B cell (primary cell): ENCODE measurements around the gene FCN1. TPM values are rescaled to one million over a fixed set of nuclear protein-coding genes. Genes with fewer than 3 reads are reported as not detected.

Experiments used
- ATAC-seq: fragments of 200-7000 bp; cut with Tn5 transposase; one replicate; pipeline ENCODE4 v1.10.0; 2021; ENCODE audit warnings: low read depth, mild to moderate bottlenecking, moderate number of reproducible peaks, moderate library complexity
- CTCF ChIA-PET: fragments of 350-600 bp; sonication (Branson Sonifier 250); formaldehyde crosslinking; loops from one replicate; lab custom pipeline; 2021; ENCODE audit warnings: antibody characterized with exemption, inconsistent platforms; lab: Charles Lee
- POLR2A ChIA-PET: fragments of 350-600 bp; sonication (Branson Sonifier 250); formaldehyde crosslinking; loops from one replicate; lab custom pipeline; 2021; ENCODE audit warnings: antibody characterized with exemption; lab: Charles Lee
- DNase-seq: peaks from one replicate; pipeline ENCODE4 v3.0.0; 2013
- H2AFZ ChIP-seq: 2 replicates; pipeline ENCODE4 v1.6.1; 2012; ENCODE audit warnings: mild to moderate bottlenecking, low read depth, low read length; ENCODE audit not compliant: insufficient read depth, poor library complexity, severe bottlenecking
- H3K27ac ChIP-seq, 2 donors: 1 replicate in 1 of 2; 2 replicates in 1 of 2; pipeline ENCODE4 v1.5.1; 2012 to 2013; ENCODE audit warnings: low read length in 2 of 2, mild to moderate bottlenecking in 2 of 2, moderate library complexity in 1 of 2
- H3K27me3 ChIP-seq, 4 experiments: fragments of 200-600 bp in 1 of 4; sonication (generic) in 1 of 4; replicated peaks in 1 of 4; 1 replicate in 2 of 4; 2 replicates in 2 of 4; pipeline versions ENCODE4 v1.6.1 to v1.7.0; 2013 to 2016; ENCODE audit warnings: low read length in 3 of 4, mild to moderate bottlenecking in 2 of 4, mixed read lengths in 1 of 4, moderate library complexity in 1 of 4; ENCODE audit not compliant: insufficient read depth in 4 of 4, control insufficient read depth in 3 of 4; ENCODE audit errors: control extremely low read depth in 1 of 4
- H3K36me3 ChIP-seq, 2 experiments: replicated peaks in 1 of 2; 1 replicate in 1 of 2; 2 replicates in 1 of 2; pipeline versions ENCODE4 v1.6.1 to v1.7.1; 2013; ENCODE audit warnings: low read length in 1 of 2; ENCODE audit not compliant: insufficient read depth in 2 of 2, control insufficient read depth in 1 of 2; ENCODE audit errors: control extremely low read depth in 1 of 2, extremely low read depth in 1 of 2
- H3K4me1 ChIP-seq, 2 donors: fragments of 200-600 bp in 1 of 2; sonication (generic) in 1 of 2; 1 replicate in 1 of 2; 2 replicates in 1 of 2; pipeline versions ENCODE4 v1.5.1 to v1.6.1; 2013 to 2017; ENCODE audit warnings: low read length in 2 of 2; ENCODE audit not compliant: control insufficient read depth in 2 of 2, insufficient read depth in 2 of 2
- H3K4me2 ChIP-seq: replicated peaks from 2 replicates; pipeline ENCODE3; 2012; ENCODE audit warnings: mild to moderate bottlenecking, low read depth, low read length; ENCODE audit not compliant: poor library complexity, severe bottlenecking
- H3K4me3 ChIP-seq, 5 experiments: fragments of 200-600 bp in 1 of 5; sonication (generic) in 1 of 5; 1 replicate in 3 of 5; 2 replicates in 2 of 5; pipeline versions ENCODE4 v1.5.1 to v1.7.0; 2011 to 2016; ENCODE audit warnings: low read length in 4 of 5, mild to moderate bottlenecking in 4 of 5, low read depth in 2 of 5, control low read depth in 1 of 5, moderate library complexity in 1 of 5; ENCODE audit not compliant: insufficient read depth in 1 of 5; ENCODE audit errors: control extremely low read depth in 1 of 5, extremely low read depth in 1 of 5
- H3K79me2 ChIP-seq: fragments of 200-600 bp; sonication (generic); one replicate; pipeline ENCODE4 v1.6.0; 2016; ENCODE audit warnings: low read length; ENCODE audit not compliant: control insufficient read depth, insufficient read depth
- H3K9ac ChIP-seq: fragments of 200-600 bp; sonication (generic); 2 replicates; pipeline ENCODE4 v1.6.1; 2017; ENCODE audit warnings: mild to moderate bottlenecking, low read length, moderate library complexity
- H3K9me3 ChIP-seq, 3 donors: one replicate each; pipeline versions ENCODE4 v1.6.1 to v1.7.1; 2013; ENCODE audit warnings: low read length in 2 of 3; ENCODE audit not compliant: control insufficient read depth in 2 of 3, insufficient read depth in 1 of 3; ENCODE audit errors: control extremely low read depth in 1 of 3
- H4K20me1 ChIP-seq: 2 replicates; pipeline ENCODE4 v1.6.0; 2012; ENCODE audit warnings: mild to moderate bottlenecking, low read length; ENCODE audit not compliant: insufficient read depth, control insufficient read depth, poor library complexity, severe bottlenecking
- H3K27ac Mint-ChIP-seq: one replicate; pipeline ENCODE4 v1.8.0; 2021; ENCODE audit warnings: mixed read lengths
- H3K27me3 Mint-ChIP-seq: one replicate; pipeline ENCODE4 v1.8.0; 2021; ENCODE audit warnings: mixed read lengths
- H3K4me1 Mint-ChIP-seq: one replicate; pipeline ENCODE4 v1.8.0; 2021; ENCODE audit warnings: mixed read lengths
- H3K4me3 Mint-ChIP-seq: one replicate; pipeline ENCODE4 v1.8.0; 2021; ENCODE audit warnings: mixed read lengths
- H3K9me3 Mint-ChIP-seq: one replicate; pipeline ENCODE4 v1.8.0; 2022; ENCODE audit warnings: mixed read lengths; ENCODE audit not compliant: insufficient read depth
- EZH2 ChIP-seq: IDR thresholded peaks from 2 replicates; pipeline ENCODE4 v1.6.1; 2012; ENCODE audit warnings: borderline replicate concordance, low read depth, mild to moderate bottlenecking, moderate library complexity, low read length; ENCODE audit not compliant: insufficient read depth, poor library complexity, severe bottlenecking
- WGBS: methylation state at CpG from one replicate; pipeline ENCODE4 v1.1.5; 2013; ENCODE audit warnings: missing lambda C conversion rate; ENCODE audit not compliant: insufficient coverage; 5-methylcytosine and 5-hydroxymethylcytosine counted together
- intact Hi-C: fragments of 100-400 bp; cut with micrococcal nuclease; formaldehyde crosslinking; loops from one replicate; pipeline ENCODE4 v1.10.0; 2022
- polyA plus RNA-seq: library from polyadenylated mRNA; depleted of rRNA; stranded (reverse); fragments of >200 nt; gene quantifications from 2 replicates; pipeline ENCODE4 v1.2.3, GENCODE V29; 2012
- total RNA-seq, 2 donors: library from RNA; stranded (reverse); fragments of 120-200 nt in 1 of 2; gene quantifications; 1 replicate in 1 of 2; 2 replicates in 1 of 2; pipeline versions ENCODE4 v1.2.3 to v1.2.4, GENCODE V29; 2013 to 2022
- TF ChIP-seq, protein P1 (sequence below): fragments of 200-600 bp; IDR thresholded peaks from one replicate; pipeline ENCODE4 v1.8.0; 2022; ENCODE audit warnings: antibody characterized with exemption, mild to moderate bottlenecking

Gene FCN1
- total and polyA plus RNA-seq, 2 donors (not counting 1 experiment from before 2014, with no cell fraction given), result 2.2 to 20.6 TPM

DNA sequence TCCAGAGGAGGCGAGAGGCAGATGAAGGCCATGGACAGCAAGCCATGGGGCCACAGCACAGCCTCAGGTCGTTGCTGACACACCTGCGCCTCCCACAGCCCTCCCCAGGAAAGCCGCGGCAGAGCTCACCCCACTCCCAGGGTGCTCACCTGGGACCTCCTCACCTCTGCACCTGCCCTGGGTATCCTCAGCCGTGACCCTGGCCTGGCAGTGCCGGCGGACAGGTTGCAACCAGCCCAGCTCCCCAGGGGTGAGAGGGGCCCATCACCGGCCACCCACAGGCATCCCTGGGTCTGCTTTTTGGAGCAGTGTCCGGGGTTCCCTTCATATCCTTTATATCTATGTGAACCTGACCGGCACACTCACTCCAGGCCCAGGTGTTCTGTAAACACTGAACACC, 30.4 kb upstream of the FCN1 start:
- Mint-ChIP-seq H3K4me1 (no peaks in the 10 kb centered on the region), H3K27ac (no peak overlapping the region), H3K27me3 (peaks cover 3% of the 10 kb centered on the region), H3K4me3 (no peak overlapping the region), H3K9me3 (no peaks in the 10 kb centered on the region)
- Histone ChIP-seq H4K20me1 (no peaks in the 10 kb centered on the region), H3K4me1 (no peaks in the 10 kb centered on the region), H3K36me3 (no peaks in the 10 kb centered on the region), H3K27me3 (peaks cover 0 to 4% (median 0%) of the 10 kb centered on the region in 4 experiments), H3K4me3 (no peak overlapping the region), H3K79me2 (no peaks in the 10 kb centered on the region), H3K4me2 (no peak overlapping the region), H3K27ac (no peak overlapping the region), H3K9me3 (peaks cover 0 to 13% (median 0%) of the 10 kb centered on the region in 3 donors), H3K9ac (no peak overlapping the region), H2AFZ (no peak overlapping the region)
- DNase-seq (no peak), ATAC-seq (no peak)
- 81% methylated on average over 9 of the region's 11 CpGs for WGBS
- intact Hi-C loops, result no loop called here
- ChIA-PET POLR2A (no interaction called here), CTCF (no interaction called here)
- no peak for TF ChIP-seq EZH2
- TF ChIP-seq, protein P1, sequence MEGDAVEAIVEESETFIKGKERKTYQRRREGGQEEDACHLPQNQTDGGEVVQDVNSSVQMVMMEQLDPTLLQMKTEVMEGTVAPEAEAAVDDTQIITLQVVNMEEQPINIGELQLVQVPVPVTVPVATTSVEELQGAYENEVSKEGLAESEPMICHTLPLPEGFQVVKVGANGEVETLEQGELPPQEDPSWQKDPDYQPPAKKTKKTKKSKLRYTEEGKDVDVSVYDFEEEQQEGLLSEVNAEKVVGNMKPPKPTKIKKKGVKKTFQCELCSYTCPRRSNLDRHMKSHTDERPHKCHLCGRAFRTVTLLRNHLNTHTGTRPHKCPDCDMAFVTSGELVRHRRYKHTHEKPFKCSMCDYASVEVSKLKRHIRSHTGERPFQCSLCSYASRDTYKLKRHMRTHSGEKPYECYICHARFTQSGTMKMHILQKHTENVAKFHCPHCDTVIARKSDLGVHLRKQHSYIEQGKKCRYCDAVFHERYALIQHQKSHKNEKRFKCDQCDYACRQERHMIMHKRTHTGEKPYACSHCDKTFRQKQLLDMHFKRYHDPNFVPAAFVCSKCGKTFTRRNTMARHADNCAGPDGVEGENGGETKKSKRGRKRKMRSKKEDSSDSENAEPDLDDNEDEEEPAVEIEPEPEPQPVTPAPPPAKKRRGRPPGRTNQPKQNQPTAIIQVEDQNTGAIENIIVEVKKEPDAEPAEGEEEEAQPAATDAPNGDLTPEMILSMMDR, result no peak

DNA sequence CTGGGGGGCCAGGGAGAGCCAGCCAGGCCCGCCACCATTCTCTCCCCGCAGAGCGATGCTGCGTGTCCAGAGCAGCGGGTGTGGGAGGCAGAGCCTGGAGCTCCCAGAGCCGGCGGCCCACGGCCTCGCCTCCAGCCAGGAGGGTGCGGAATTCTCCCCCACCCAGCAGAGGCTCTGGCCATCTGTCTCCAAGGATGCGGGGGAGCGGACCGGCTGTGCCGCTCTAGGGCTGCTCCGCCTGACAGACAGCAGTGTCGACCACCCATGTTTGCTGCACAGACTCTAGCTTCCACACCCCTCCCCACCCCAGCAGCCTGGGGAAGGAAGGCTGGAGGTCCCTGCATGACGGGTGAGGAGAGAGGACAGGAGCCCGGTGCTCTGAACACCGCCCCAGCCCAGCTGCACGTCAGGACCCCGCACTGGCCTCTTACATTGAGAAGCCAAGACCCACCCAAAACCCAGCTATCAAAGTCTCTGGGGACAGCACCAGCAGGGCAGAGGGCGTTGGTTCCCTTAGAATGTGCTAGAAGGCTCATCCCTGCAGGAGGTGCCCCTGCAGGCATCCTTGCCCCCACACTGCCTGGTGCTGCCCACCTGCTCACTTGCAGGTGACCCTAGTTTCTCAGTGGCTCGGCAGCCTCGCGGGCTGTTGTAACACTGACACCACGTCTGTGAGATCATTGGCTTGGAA, 29.7 kb upstream of the FCN1 start:
- peaks cover 0 to 13% (median 0%) of the 10 kb centered on the region in 3 donors for H3K9me3 ChIP-seq
- POLR2A ChIA-PET, result no interaction called here
- no peaks in the 10 kb centered on the region for H3K36me3 ChIP-seq
- Mint-ChIP-seq H3K9me3 (no peaks in the 10 kb centered on the region), H3K27ac (no peak overlapping the region), H3K27me3 (peaks cover 7% of the 10 kb centered on the region), H3K4me3 (no peak overlapping the region), H3K4me1 (no peaks in the 10 kb centered on the region)
- H3K4me2 ChIP-seq, result no peak overlapping the region
- intact Hi-C loops, result no loop called here
- H3K9ac ChIP-seq, result no peak overlapping the region
- no peak overlapping the region for H3K4me3 ChIP-seq
- no peaks in the 10 kb centered on the region for H4K20me1 ChIP-seq
- peaks cover 0 to 4% (median 0%) of the 10 kb centered on the region in 4 experiments for H3K27me3 ChIP-seq
- no peaks in the 10 kb centered on the region for H3K79me2 ChIP-seq
- H3K27ac ChIP-seq, result no peak overlapping the region
- no peak for ATAC-seq
- CTCF ChIA-PET, result no interaction called here
- TF ChIP-seq, protein P1, result no peak
- no peak for TF ChIP-seq EZH2
- DNase-seq, result no peak
- 92% methylated on average over 19 of the region's 26 CpGs for WGBS
- no peaks in the 10 kb centered on the region for H3K4me1 ChIP-seq
- no peak overlapping the region for H2AFZ ChIP-seq
